ENCODE data around the gene FAM204A.

The FAM204A gene

GRCh38 chr10:118330295-118331076 is 11.6 kb downstream of the FAM204A start:
- no peak for DNase-seq

DNA sequence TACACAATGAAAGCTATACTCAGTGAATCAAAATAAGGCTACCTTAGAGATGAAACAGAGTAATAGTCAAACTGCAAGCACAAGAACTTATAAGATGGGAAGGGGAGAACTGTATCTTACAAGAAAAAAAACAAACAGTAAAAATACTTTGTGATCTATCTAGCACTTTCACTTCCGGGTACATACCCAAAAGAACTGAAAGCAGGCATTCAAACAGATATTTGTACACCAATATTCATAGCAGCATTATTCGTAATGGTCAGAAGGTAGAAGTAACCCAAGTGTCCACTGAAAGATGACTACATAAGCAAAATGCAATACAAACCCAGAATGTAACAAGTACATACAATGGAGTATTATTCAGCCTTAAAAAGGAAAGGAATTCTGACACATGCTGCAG is 18.0 kb downstream of the FAM204A start:
- no peak for DNase-seq

GRCh38 chr10:118321724-118322575 is 20.2 kb downstream of the FAM204A start:
- DNase-seq: no peak

GRCh38 chr10:118315629-118316028 is 26.5 kb downstream of the FAM204A start:
- DNase-seq: no peak

DNA sequence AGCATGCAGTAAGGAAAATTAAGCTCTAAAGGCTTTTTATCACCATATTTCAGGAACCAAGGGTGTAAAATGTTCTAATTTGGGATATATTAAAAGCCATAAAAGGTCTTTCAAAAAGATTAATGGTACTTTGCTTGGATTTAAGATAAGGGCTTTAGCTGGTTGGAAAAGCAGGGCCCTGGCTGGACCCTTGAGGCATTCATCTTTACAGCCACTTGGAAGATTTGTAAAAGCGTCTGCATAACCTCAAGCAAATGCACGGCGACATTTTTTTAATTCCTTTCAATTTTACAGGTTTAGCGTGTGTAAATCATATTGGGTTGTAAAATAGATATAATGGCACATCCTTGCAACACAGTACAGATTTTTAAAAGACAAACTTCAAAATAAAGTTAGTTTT is 27.2 kb downstream of the FAM204A start:
- no peak for DNase-seq

DNA sequence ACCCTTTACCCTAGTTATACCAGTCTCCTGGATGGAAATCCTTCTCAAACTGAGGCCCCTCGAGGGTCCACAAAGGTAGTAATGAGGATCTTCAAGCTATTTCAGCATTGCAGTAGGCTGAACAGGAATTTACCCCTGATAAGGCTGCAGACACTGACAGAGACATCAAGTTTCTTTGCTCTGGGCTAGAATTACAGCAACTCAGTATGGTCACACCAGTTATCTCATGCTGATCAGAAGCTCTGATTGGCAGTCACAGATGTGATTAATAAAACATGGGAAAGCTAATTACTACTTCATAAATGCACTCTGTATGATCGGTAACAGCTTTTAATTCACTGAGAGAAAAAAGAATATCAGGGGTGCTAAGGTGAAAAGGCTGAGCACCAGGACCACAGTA is 30.6 kb downstream of the FAM204A start:
- no peak for DNase-seq

DNA sequence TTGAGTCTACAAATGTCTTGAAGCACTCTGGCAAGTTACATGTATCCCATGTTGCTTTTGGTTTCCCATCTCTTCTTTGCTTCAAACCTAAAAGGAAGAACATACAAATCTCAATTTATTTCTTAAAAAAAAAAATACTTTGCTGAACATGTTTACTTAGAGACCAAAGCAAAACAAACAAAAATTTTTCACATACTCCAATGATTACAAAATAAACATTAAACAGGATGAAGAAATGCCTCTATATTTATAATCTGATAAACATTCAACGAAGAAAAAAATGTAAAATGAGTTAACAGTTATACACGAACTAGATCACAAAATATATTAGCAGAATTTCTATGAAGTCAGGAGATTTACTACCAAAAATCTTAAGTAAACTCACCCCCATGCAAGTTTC is 31.3 kb downstream of the FAM204A start:
- DNase-seq: no peak

GRCh38 chr10:118309911-118310310 is 32.2 kb downstream of the FAM204A start:
- DNase-seq: no peak

DNA sequence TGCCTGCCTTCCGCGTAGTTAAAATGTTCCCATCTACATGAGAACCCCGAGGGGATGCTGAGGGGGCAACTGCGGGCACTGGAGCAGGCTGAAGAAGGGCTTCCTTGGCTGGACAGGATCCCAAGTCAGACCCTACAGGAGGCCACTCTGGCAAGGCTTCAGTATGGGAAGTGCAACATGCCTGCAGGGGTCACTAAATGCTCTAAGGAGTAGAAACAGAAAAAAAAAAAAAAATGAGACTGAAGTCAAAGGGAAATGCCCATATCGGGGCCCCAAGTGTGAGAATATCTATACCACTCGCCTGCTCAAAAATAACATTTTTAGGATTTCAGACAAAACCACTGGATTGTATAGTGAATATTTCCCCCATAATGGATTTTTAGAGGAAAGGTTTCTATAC is 33.5 kb downstream of the FAM204A start:
- DNase-seq: no peak

DNA sequence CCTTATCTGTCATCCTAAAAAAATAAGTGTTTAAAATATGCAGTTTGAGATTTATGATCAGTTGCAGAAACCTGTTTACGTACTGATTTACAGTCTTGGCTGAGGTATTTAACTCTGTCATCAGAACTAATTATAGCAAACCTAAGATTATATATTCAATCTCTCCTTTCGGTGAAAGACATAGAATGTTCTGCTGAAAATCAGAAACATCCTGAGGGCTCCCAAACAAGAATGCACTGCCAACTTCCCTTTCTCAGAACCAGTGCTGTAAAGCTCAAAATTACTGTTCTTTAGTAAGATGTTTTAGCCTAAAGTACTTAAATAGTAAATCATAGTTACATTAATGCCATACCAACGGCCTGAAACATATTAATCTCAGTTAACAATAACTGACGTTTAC is 34.3 kb downstream of the FAM204A start:
- DNase-seq: no peak

DNA sequence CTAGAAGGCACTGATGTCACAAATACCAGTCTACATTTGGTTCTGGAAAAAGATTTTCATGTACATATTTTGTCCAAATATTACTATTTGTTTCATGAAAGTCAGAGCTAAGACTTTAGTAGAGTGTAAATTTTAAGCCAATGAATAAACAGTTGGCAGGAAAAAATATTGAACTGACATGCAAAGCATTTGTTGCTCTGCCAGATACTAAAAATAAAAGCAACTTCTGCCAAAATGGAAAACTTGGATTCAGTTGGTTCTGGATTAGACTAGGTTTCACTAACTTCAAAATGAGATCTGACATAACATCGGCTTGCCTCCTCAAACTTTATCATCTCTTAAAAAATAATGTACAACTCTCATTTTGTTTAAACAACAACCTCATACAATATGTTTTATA is 34.9 kb downstream of the FAM204A start:
- DNase-seq: no peak

- DNase-seq: no peak
Measured at GRCh38 chr10:118305730-118306129, 36.4 kb downstream of the FAM204A start.

- DNase-seq: no peak
Measured at GRCh38 chr10:118304521-118304920, 37.6 kb downstream of the FAM204A start.

- no peak for DNase-seq
Measured at GRCh38 chr10:118301211-118301610, 40.9 kb downstream of the FAM204A start.

- DNase-seq: no peak
Measured at GRCh38 chr10:118300320-118300719, 41.8 kb downstream of the FAM204A start.

DNA sequence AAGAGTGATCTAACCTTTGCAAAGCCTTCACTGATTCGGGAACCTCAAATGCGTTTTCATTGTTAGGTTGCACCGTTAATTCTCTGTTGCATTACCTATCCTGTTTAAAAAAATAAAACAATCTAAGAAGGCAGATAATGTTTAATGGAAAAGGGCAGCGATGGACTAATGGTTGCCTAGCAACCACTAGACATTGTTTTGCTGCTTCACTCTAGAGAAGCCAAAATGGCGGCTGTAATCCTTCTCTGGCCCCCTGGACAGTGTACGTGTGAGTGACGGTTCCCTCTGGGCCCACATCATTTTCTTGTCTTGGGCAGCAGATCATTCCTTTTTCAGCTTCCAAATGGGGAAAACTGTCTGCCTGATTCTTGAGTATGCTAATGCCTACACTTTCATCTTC is 43.3 kb downstream of the FAM204A start:
- no peak for DNase-seq

DNA sequence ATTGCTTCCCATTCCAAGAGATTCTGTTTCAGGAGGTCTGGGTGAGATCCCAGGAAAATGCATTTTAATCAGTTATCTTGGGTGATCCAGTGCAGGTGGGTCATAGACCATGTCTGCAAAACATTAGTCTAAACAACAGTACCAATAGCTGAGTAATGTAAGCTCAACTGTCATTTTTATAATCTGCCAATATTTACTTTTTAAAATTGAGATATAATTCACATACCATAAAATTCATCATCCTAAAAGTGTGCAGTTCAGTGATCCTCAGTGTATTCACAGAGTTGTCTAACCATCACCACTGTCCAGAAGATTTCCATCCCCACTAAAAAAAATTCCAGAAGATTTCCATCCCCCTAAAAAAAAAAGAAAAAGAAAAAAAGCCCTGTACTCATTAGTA is 51.0 kb downstream of the FAM204A start:
- DNase-seq: no peak

- no peak for DNase-seq
Measured at GRCh38 chr10:118290471-118290995, 51.6 kb downstream of the FAM204A start.

GRCh38 chr10:118287076-118287806 is 54.9 kb downstream of the FAM204A start:
- no peak for DNase-seq

- DNase-seq: no peak
Measured at GRCh38 chr10:118286051-118286838, 55.9 kb downstream of the FAM204A start.

- DNase-seq: no peak
Measured at GRCh38 chr10:118282670-118283069, 59.5 kb downstream of the FAM204A start.

DNA sequence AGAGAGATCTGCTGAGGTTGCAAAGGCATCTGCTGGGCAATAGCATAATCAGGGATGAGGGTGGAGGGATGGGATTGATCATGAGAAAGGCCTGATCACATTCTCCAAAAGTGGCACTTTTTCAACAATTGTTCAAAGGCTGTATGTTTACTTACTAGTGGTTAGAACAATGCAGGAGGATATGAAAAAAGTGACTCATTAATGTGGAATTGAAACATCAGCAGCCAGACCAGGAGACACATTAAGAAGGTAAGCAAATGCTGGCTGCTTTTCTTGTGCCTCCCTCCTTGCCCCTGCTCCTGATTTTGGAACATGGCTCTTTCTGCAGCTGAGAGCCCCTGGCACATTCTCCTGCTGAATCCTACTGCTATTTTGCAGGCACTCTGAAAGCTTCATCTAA is 63.5 kb downstream of the FAM204A start:
- DNase-seq: no peak

DNA sequence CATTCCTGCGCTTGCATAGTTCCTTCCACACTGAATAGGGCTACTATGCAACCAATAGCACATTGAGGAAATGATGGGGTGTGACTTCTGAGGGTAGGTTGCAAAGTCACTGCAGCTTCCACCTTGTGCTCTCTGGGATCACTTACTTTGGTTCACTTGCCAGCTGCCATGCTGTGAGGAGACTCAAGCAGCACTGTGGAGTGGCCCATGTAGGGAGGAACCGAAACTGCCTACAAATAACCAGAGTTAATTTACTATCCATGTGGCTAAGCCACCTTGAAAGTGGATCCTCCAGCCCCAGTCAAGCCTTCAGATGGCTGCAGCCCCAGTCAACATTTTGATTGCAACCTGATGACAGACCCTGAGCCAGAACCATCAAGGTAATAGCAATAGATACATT is 64.3 kb downstream of the FAM204A start:
- DNase-seq: no peak
